Measurements from ENCODE around the gene KRT78.

KRT78 gene

GRCh38 chr12:52792185-52793029 is 56.4 kb downstream of the KRT78 start:
- no peak overlapping the region for H3K27ac ChIP-seq
- TF ChIP-seq CTCF (conservative IDR thresholded peaks at IDR 0.05): no peak

- TF ChIP-seq CTCF (conservative IDR thresholded peaks at IDR 0.05): no peak
These were observed 57.3 kb downstream of the KRT78 start for GRCh38 chr12:52791271-52792184.

DNA sequence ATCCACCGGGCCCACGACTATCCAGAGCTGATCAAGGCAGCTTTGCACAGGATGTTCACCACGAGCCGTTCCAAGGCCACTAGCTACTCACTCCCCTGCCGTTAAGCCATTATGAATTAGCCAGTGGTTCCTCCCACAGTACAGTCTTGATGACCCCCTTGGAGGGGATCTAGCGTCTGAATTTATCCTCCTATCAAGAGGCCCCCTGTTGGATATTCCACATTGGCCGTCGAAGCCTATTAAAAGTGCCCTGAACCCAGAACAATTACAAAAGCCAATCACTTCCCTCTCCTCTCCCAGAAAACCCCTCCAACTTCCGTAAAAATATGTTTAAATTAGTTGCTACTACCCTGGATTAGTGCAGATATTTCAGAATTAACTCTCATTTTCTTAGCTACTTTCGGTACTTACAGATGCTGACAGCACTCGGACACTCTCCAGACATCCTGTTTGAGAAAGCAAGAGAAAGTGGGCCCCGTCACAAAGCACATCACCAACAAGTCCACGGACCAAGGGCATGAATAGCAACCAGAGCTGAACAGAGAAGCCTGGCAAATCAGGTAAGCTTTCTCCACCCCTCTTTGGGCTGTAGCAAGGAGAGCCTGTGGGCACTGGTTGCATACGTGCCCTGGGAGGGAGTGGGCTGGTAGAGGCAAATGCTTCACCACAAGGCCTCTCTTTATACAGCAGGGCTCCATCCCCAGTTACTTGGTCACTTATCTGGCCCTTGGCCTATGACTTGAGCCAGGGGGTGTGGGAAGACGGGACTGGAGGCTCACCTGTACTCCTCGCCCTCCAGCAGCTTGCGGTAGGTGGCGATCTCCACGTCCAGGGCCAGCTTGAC is 58.1 kb downstream of the KRT78 start:
- no peak overlapping the region for H3K27ac ChIP-seq
- TF ChIP-seq CTCF (conservative IDR thresholded peaks at IDR 0.05): no peak

More at GRCh38 chr12:52791271-52792184, 57.3 kb downstream of the KRT78 start:
- no peak overlapping the region for H3K27ac ChIP-seq

GRCh38 chr12:52789637-52790426 is 59.0 kb downstream of the KRT78 start:
- TF ChIP-seq CTCF (conservative IDR thresholded peaks at IDR 0.05): no peak
- no peak overlapping the region for H3K27ac ChIP-seq

DNA sequence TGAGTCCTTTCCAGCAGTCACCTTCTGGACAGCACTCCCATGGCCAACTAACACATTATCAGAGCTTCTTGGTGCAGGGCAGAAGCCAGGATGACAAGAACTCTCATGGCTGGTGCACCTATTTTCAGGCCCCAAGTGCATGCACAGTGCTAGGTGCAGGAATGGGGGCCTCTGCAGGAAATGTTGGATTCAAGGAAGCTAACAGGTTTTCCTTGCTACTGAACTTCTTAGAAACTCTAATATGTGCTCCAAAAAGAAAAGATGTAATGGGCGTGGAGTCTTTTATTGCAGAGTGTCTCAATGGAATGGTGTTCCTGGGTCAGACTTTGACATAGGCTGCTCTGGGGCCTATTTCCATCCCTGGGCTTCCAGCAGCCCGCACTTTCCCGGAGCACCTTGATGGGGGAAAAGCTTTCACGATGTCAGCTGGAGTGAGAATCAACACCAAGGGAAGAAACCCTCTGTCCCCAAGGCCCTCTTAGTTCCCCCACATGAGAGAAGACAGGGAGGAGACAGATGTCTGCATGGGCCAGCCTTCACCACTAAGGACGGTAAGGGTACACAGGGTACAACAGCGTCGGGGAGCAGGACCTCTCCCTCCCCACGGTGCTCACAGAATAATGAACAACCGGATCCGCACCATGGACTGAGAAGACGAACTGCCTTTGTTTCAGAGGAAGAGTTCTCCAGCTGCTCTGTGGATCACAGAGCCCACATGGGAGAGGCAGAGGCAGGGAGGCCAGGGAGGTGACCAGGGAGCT is 59.7 kb downstream of the KRT78 start:
- H3K27ac ChIP-seq: no peak overlapping the region
- no peak for TF ChIP-seq CTCF (conservative IDR thresholded peaks at IDR 0.05)

DNA sequence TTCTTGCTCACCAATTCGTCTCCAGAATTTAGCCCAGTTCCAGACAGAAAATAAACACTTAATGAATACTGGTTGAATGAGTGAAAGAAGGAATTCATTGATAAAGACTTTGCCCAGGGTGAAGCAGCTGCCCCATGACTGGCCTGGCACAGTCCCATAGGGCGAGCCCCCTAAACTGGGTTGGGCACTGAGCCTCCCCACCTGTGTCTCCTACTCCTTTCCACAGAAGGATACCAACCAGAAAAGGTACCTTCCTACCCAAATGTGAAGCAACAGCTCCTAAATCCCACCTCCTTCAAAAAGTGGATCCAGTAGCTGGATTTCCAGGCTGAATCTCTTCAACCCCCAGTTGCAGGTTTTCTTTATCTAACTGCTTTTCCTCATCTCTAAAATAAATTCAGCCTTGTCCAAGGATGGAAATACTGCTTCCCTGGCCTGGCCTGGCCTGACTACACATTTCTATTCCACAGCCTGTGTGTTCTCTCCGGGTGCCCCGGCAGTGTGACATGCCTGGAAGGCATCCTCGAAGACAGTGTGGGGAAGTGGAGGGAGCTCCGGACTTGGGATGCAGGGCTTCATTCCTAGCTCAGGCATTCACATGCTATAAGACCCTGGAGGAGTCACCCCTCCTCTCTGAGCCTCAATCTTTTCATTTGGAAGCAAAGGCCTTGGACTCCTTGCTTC is 60.5 kb downstream of the KRT78 start:
- TF ChIP-seq CTCF (conservative IDR thresholded peaks at IDR 0.05): no peak

More for the DNA sequence above, 60.5 kb downstream of the KRT78 start:
- no peak overlapping the region for H3K27ac ChIP-seq
